ENCODE measurements around the gene DDC.
A peak's percentile ranks its signal among the peaks of the same experiment; 100 is the strongest.

DDC gene

DNA sequence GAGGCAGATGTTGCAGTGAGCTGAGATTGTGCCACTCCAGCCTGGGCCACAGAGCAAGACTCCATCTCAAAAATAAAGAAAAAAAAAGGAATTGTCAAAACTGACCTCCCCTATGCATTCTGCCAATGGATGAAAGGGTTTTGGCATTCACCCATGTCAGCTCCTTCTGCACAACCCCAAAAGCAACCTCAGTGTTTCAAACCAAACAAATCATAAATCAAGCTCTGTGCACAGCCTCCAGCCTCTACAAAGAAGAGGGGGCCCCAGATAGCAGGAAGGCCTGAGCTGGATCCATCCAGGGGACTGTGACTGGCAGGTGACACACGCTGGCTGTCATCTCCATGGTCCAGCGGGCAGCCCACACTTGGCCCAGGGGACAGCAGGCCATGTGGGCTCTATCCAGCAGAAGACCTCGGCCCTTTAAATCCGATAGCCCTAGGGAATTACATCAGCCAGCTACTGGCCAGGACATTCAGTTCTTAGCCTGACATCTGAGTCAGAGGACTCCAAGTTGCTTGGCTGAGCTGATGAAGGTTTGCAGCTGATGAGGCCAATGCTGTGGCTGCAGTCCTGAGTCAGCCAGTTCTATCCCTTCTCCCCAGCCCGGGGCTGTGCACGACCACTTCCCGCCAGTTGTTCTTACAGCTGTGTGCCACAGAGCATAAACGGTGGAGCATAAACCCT is 63.1 kb downstream of the DDC start:
- peak; percentile 28 for DNase-seq (ENCODE audit: low read depth, low spot score)

DNA sequence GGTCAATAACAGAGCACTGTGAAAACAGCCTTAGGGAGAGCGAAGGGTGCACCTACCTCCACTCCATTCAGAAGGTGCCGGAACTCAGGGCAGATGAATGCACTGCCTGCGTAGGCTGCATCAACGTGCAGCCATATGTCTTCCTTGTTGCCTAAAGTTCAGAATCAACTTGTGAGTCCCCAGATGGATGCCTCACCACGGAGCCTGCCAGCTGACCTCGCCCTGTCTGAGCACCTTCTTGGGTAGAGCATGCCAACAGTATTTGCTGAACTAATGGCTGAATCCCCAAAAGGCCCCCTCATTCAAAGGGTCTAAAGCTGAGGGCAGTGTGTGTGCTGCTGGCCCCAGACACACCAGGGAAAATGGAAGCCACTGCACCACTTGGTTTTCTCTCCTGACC is 66.1 kb downstream of the DDC start:
- no peak for DNase-seq (ENCODE audit: low read depth, low spot score)
- no peak overlapping the region for H3K4me3 ChIP-seq (ENCODE audit: low read length)

More for the DNA sequence above, 63.1 kb downstream of the DDC start:
- H3K4me3 ChIP-seq (ENCODE audit: low read length), result no peak overlapping the region

DNA sequence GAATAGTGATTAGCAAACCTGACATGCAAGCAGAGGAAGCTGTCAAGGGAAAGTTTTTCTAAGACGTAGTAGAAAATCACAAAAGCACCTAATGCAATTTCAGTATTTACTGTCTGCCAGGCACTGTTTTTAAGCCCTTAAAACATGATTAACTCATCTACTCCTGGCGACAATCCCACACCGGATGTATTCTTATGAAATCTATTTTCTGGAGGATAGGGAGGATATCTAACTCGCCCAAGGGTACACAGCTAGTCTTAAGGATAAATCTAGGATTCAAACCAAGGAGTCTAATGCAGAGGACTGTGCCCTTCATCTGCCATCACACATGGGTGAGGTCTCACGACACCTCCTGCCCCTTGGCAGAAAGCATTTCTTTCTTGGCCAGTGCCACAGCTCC is 67.2 kb downstream of the DDC start:
- DNase-seq (ENCODE audit: low read depth, low spot score), result no peak
- no peak overlapping the region for H3K4me3 ChIP-seq (ENCODE audit: low read length)

DNA sequence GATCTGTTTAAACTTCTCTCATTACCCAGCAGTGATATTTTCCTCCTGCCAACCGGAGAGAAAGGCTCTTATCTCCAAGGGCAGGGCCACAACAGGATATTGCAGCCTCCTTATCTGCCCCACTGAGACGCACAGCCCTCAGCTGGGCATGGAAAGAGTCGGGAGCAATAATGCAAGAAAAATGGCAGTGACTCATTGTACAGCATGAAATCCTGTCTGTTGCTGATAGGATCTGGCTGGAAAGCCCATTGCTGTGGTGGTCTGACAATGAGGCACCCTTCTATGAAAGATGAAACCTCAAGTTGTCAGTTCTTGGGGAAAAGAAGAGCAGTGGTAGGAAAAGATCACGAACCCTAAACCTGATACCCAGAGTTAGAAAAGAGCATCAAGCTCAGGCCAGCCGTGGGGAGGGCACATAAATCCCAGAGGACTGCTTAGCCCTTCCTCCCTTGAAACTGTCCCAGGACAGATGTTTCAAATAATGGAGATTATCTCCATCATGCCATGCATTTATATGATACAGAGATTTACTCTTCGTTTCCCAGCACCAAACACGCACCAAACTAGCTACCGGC is 68.0 kb downstream of the DDC start:
- no peak overlapping the region for H3K4me3 ChIP-seq (ENCODE audit: low read length)
- peak; percentile 21 for DNase-seq (ENCODE audit: low read depth, low spot score)

DNA sequence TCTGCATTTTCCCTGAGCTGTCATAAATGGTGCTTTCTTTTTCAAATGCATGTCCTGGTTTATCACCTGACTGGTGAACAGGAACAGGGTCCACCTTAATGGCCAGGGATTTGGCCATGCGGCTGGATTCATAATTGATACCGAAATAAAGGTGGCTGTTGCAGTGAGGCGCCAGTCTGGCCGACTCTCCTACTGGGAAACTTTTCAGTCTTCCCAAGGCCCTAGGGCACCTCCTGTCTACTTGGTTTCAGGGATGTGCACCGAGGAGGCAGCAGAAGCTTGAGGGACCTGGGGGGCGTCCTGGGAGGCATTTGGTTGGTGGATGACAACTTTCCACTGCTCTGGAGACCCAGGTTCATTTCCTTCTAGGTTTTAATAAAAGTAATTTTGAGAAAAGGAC is 68.6 kb downstream of the DDC start:
- no peak overlapping the region for H3K4me3 ChIP-seq (ENCODE audit: low read length)
- no peak for DNase-seq (ENCODE audit: low read depth, low spot score)

DNA sequence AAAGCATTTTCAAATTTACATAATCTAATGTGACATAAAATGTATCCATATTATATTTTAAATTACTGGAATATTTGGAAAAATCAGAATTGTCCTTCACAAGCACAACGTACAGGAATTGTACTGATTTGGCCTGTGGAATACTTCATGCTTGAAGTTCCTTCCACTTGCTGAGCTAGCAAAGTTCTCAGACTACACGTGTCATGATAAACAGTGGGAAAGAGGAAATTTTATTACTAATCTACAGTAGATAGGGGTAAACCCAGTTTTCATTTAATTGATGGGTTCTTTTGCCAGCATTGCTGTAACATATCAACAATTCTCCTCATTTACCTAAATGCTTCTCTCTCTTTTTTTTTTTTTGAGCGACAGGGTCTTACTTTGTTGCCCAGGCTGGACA is 69.5 kb downstream of the DDC start:
- no peak overlapping the region for H3K4me3 ChIP-seq (ENCODE audit: low read length)
- DNase-seq (ENCODE audit: low read depth, low spot score), result no peak

DNA sequence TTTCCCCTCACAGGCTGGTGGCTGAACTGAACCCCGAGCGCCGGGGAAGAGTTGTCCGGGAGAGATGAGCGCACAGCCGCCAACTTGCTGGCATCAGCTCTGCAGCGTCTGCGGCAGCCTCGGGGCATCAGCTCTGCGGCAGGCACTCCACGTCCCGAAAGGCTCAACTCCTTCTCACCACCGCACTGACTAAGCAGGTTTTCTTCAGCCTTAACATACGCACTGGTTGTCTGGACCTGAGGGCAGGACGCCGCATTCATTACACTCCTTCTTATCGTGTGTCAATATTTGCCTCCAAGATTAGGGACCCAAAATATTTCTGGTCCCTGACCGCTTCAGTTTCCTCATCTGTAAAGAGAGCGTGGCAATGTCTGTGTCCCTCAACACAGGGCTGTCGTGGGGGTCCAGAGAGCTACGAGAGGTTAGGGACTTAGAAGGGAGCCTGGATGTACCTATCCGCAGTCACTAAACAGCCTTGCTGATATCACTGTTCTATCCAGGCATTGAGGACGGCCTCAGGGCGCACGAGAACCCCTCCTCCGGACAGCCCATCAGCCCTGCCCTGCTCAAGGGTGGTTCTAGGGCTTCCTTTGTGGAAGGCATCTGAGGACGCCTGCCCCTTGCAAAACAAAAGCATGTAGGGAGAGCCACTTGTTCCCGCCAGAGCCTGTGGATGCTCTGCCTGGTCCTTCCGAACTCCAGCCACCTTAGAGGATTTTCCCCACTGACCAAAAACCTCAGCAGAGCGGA is 72.3 kb downstream of the DDC start:
- H3K4me3 ChIP-seq (ENCODE audit: low read length), result no peak overlapping the region
- no peak for DNase-seq (ENCODE audit: low read depth, low spot score)

DNA sequence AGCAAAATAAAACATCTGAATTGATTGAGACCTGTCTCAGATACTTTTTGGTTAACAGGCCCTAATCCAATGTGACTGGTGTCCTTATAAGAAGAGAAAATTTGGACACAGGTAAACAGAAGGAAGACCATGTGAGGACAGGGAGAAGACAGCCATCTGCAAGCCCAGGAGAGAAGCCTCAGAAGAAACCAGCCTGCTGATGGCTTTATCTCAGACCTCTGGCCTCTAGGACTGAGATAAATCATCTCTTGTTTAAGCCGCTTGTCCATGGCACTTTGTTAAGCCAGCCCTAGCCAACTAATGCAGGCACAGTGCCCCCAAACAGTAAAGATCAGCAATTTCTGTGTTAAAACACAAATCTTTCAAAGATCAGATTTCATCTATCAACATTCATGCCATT is 73.3 kb downstream of the DDC start:
- DNase-seq (ENCODE audit: low read depth, low spot score), result no peak

DNA sequence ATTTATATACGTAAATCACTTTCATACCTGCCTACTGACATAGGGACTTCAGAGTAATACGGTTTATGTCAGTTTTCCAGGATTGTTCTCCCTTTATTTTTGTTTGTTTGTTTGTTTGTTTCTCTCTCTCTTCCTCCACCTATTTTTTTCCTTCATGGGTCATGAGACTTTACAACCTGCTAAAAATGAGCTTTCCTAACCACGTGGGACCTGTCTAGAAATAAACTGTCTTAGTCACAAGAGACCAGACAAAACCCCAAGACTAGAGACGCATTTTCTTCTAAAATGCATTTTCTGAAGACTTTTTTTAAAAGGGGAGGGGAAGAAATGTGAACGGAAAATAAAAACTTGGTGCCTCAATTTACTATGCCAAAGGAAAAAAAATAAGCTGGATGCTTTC is 74.0 kb downstream of the DDC start:
- no peak for DNase-seq (ENCODE audit: low read depth, low spot score)
- H3K4me3 ChIP-seq (ENCODE audit: low read length), result no peak overlapping the region

More for the DNA sequence above, 73.3 kb downstream of the DDC start:
- H3K4me3 ChIP-seq (ENCODE audit: low read length), result no peak overlapping the region

DNA sequence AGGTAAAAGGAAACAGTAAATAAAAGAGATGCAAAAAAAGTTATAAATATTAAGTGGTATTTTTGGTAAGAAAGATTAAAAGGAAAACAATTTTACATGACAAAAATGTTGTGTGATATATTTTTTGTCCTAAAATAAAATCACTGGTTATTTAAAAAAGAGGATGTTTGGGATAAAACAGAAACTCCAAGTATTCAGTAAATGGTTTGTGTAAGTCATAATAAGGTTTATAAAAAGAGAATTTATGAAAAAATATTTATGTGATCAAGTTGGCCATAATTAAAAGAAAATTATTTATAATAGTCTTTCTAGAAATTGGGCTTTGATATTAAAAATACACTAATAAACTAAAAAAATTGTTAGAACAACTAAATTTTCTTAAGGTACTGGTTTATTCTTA is 76.8 kb downstream of the DDC start:
- no peak overlapping the region for H3K4me3 ChIP-seq (ENCODE audit: low read length)
- no peak for DNase-seq (ENCODE audit: low read depth, low spot score)

DNA sequence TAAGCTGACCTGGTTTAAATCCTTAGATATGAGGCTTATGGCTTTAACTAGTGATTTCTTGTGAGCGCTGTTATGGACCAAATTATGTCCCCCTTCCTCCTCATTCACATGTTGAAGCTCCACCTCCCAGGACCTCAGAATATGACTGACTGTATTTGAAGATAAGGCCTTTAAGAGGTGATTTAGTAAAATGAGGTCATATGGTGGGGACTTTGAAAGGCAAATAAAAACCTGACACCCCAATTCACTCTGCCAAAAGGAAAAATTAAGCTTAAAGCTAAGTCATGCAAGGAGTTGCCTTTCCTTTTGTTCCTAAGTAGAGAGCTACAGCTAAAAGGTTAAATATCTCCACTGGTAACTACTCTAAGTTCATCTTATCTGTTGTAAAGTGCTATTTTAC is 78.7 kb downstream of the DDC start:
- no peak for DNase-seq (ENCODE audit: low read depth, low spot score)
- H3K4me3 ChIP-seq (ENCODE audit: low read length), result no peak overlapping the region

DNA sequence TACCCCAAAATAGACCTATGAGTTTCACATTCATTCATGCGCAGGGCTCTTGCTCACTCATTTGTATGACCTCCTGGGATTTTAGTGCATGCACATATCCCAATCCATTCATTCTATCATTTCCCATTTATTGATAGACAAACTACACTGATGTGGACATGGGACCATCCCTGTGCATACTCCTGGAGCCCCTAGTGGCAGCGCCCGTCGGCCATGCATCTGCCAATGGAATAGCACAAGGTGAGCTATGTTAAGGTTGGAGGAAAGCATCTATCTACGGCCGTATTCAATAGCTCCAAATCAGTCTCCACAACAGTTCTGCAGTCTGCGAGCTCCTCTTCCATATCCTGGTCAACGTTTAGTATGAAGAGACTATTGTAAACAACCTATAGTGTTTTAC is 83.3 kb downstream of the DDC start:
- no peak for DNase-seq (ENCODE audit: low read depth, low spot score)

DNA sequence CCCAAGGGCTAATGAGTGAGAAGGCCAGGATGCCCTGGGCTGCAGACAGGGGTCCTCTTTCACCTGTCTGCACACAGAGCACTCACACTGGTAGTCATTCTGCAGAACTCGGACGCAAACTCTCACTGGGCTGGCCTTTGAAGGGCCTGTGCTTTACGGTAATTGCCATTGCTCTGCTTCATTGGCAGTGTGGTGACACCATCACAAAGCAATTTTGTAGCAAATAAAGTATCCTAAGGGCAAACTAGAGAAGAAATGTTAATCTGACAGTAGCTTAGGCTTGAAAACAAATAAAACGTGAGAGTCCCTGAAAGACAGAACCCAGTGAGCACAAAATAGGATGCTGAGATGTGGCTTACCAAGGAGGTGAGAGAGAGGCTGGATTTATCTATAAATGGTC is 84.4 kb downstream of the DDC start:
- no peak overlapping the region for H3K4me3 ChIP-seq (ENCODE audit: low read length)
- no peak for DNase-seq (ENCODE audit: low read depth, low spot score)

More for the DNA sequence above, 83.3 kb downstream of the DDC start:
- no peak overlapping the region for H3K4me3 ChIP-seq (ENCODE audit: low read length)

DNA sequence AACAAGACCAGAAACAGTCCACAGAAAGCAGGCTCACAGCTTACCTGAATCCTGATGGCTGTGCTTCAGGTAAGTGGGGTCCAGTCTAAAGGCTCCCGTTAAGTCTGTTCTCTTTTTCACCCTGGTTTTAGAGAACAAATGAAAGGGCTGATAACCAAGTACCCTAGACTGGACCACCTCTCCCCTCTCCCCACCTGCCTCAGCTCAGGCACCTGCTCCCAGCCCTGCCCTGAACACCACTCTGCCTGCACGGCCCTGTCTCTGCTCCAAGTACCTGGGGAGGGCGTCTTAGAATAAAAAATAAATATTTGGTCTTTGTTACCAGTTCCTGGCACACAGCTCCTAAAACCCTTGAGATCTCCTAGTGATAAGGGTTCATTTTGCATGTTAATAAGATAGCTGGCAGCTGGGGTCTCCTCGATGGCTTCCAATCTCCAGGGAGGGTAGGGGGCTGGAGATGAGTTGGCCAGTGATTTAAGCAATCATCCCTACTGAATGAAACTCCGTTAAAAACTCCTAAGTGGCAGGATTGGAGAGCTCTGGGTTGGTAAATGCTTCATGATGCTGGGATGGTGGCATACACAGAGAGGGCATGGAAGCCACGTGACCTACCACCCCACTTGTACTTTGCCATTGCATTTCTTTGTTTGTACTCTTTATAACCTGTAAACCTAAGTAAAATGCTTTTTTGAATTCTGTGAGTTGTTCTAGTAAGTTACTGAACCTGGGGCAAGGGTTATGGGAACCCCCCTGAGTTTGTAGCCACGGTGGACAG is 85.3 kb downstream of the DDC start:
- DNase-seq (ENCODE audit: low read depth, low spot score), result no peak

DNA sequence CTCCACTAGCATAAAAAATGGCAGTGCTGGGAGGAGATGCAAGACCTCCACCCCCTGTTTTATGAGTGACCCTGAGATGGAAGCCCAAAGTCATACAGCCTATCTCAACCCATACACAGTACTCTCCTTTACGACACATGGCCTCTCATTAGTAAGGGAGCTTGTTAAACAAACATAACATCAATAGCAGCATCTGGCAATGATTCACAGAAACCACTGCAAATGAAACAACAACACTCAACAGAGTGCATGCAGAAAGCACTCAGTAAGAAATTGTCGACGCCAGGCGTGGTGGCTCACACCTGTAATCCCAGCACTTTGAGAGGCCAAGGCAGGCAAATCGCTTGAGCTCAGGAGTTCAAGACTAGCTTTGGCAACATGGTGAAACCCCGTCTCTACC is 87.6 kb downstream of the DDC start:
- no peak overlapping the region for H3K4me3 ChIP-seq (ENCODE audit: low read length)
- no peak for DNase-seq (ENCODE audit: low read depth, low spot score)

More for the DNA sequence above, 85.3 kb downstream of the DDC start:
- no peak overlapping the region for H3K4me3 ChIP-seq (ENCODE audit: low read length)

DNA sequence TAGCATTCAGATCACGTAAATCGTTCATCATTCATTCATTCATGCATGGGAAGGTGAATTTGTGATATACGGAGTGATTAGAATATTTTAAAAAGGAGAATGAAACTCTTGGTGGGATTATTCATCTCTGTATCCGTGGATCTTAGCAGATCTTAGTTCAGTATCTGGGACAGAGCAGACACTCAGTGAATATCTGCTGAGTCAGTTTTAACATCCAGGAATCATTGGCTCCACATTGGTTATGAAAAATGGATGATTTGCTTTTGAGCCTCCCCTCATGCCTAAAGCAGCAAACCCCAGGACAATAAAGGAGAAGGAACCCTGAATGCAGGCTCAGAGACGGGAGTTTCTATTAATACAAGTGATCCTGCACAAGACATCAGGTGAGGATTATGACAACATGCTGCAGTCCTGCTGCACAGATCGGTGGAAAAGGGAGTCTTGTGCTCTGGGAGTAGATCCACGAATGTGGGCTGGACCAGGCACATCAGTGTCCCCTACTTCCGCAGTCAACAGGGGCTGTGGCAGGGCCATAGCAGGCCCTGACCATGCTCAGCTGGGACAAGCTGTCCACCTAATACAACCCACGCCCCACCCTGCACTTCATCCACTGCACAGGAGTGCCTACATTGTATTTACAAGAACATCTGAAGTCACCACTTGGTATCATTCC is 88.1 kb downstream of the DDC start:
- no peak for DNase-seq (ENCODE audit: low read depth, low spot score)
- no peak overlapping the region for H3K4me3 ChIP-seq (ENCODE audit: low read length)

DNA sequence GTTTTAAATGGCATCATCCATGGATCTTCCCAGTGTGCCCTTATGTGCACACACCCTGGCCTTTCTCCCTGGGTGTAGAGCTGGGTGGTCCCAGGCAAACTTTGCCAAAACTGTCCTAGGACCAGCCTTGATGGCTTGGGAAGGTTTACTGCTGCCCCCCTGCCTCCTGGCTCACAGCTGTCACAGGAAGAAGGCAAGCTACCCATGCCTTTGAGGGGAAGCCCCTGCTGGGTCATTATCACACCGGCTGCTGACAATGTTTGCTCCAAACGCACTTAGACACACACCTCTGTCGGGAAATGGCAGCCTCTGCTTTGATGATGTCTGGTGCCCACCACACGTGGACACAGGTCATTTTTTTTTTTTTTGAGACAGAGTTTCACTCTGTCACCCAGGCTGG is 89.9 kb downstream of the DDC start:
- DNase-seq (ENCODE audit: low read depth, low spot score), result no peak
- H3K4me3 ChIP-seq (ENCODE audit: low read length), result no peak overlapping the region

DNA sequence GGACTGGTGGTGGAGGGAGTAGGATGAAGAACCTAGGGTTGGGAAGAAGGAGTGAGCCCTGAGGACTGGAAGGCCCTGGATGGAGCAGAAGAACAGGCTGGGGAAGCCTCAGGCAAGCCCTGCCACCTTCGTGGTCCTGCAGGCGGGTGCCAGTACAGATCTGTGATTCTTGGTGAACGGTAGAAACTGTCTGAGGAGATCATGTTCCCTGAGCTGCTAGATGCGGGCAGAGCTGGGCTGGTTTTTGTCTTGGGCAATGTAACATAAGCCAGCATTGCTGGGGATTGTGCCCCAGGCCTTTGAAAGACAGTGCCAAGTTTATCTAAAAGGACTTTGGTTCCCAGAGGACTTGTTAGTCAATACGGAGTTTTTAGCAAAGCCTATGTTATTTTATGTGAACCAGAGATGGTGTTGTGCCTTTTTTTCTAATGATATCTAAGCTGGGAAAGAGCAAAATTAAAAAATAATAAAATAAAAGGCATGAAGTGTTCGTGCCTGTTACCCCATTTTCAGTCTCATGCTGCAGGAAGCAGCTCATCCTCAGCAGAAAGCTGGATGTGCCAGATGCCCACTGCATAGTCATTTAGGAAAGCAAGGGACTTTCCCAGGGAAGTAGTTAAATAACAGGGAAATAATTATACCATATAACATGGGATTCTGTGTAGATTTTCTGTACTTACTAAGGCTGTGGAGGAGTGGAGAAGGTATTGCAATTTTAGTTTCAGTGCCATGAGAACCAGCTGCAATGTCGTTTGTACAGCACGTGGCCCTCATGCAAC is 90.6 kb downstream of the DDC start:
- no peak for DNase-seq (ENCODE audit: low read depth, low spot score)
- H3K4me3 ChIP-seq (ENCODE audit: low read length), result no peak overlapping the region

DNA sequence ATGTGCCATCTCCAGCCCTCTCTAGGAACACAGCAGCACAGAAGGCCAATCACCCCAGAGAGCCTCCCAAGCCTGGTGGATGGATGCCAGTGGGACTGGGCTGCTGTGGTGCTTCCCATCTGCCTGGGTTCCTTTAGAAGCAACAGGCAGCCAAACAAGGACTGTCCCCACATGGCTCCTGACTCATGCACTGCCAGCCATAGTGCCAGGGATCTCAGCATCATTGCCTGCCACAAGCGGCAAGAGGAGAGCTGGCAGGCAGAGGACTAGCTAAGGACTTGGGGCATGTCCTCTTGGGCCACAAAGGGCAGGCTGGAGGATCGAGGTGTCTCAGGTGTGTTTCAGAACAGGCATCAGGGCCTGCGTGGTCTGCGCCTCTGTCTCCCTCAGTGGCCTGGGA is 91.7 kb downstream of the DDC start:
- DNase-seq (ENCODE audit: low read depth, low spot score), result no peak
- H3K4me3 ChIP-seq (ENCODE audit: low read length), result no peak overlapping the region

All from Jurkat, Clone E6-1 (cell line).